Measurements from ENCODE around the gene ANO1.

ANO1 gene

GRCh38 chr11:70033711-70034070, 44.4 kb upstream of the ANO1 start:
- TF ChIP-seq CTCF (IDR thresholded peaks at IDR 0.05), result no peak

- no peak for TF ChIP-seq CTCF (IDR thresholded peaks at IDR 0.05)
Measured at GRCh38 chr11:70034740-70035365, 43.3 kb upstream of the ANO1 start.

- no peak for TF ChIP-seq CTCF (IDR thresholded peaks at IDR 0.05)
Measured at GRCh38 chr11:70036971-70037882, 40.9 kb upstream of the ANO1 start.

DNA sequence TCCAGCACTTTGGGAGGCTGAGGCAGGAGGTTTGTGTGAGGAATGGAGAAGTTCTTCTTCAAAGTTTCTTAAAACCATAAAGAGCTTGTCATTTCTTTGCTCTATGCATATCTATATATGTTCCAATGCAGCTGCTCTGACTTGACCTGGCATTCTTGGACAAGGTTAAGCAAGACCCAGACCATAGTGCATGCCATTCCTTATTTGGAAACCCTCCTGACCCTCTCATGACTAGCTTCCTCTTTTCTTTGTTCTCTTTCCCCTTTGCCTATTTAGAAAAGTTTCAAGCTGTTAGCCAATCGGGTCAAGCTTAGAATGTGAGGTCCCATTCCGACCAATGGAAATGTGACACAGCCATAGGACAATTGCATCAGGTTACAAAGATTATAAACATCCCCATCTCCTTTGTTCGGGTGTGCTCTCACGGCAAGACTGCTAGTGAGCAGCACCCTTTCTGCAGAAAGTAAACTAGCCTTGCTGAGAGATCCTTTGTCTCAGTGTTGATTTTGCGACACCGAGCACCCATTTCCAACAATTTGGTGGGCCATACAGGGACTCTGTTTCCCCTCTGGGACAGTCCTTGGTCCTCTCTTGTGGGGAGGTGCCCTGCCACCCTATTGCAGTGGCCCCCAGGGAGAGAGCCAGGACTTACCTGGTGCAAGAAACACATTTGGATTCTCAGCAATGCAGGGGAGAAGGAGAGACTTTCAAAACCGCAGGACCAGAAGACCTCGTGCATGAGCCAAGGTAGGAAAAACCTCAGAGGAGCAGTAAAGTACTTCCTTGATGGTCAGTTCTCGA, 39.9 kb upstream of the ANO1 start:
- no peak for TF ChIP-seq CTCF (IDR thresholded peaks at IDR 0.05)

- TF ChIP-seq CTCF (IDR thresholded peaks at IDR 0.05), result no peak
Measured at GRCh38 chr11:70040452-70040851, 37.7 kb upstream of the ANO1 start.

- no peak for TF ChIP-seq CTCF (IDR thresholded peaks at IDR 0.05)
Measured at GRCh38 chr11:70040869-70041501, 37.1 kb upstream of the ANO1 start.

GRCh38 chr11:70043482-70043881, 34.6 kb upstream of the ANO1 start:
- TF ChIP-seq CTCF (IDR thresholded peaks at IDR 0.05), result no peak
